Measurements from ENCODE around the gene CCDC34. TPM values are rescaled to one million over a fixed set of nuclear protein-coding genes. Genes with fewer than 3 reads are reported as not detected.

Gene CCDC34, protein sequence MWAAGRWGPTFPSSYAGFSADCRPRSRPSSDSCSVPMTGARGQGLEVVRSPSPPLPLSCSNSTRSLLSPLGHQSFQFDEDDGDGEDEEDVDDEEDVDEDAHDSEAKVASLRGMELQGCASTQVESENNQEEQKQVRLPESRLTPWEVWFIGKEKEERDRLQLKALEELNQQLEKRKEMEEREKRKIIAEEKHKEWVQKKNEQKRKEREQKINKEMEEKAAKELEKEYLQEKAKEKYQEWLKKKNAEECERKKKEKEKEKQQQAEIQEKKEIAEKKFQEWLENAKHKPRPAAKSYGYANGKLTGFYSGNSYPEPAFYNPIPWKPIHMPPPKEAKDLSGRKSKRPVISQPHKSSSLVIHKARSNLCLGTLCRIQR
- 2.8 and 4.8 TPM in 2 replicates for total RNA-seq
- long read RNA-seq, partial matches to known transcripts: 0 of 4 reads
- long read RNA-seq, other reads (novel, unspliced or antisense): 0 of 4 reads

DNA sequence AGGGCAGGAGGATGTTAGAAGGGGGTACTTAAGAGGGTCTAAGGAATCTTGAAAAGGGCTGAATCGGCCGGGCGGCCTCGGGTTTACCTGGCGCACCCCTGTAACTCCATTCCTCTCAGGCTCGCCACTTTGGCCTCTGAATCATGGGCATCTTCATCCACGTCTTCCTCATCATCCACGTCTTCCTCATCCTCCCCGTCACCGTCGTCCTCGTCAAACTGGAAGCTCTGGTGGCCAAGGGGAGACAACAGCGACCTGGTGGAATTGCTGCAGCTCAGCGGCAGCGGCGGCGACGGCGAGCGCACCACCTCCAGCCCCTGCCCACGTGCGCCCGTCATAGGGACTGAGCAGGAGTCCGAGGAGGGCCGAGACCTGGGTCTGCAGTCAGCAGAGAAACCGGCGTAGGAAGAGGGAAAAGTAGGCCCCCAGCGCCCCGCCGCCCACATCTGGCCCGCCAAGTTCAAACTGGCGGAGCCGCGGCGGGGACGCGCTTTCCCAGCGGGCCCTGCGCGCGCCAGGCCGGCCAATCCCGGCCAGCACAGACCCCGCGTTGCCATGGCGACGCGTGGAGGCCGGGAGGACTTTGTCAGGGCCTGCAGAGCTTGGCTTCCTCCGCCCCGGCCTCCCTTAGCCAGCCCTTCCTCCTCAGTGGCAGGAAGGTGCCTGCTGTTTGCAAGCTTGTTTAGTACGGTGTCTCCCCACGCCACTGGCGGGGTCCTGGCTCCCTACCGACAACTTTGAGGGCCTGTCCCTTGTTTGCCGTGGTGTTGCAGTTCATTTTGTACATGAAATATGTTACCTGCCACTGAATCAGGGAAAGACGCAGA lies at the start of gene CCDC34:
Gene CCDC34 (minus strand): TSS at position 467 of the 827 bp plus-strand sequence. CDS start 21 bp downstream, at position 446.
- no peaks in the 10 kb centered on the region for H3K9me3 Mint-ChIP-seq (ENCODE audit: unreplicated experiment)
- DNase-seq (ENCODE audit: extremely low spot score, unreplicated experiment): peak; percentile 96
- TF ChIP-seq, protein P1, sequence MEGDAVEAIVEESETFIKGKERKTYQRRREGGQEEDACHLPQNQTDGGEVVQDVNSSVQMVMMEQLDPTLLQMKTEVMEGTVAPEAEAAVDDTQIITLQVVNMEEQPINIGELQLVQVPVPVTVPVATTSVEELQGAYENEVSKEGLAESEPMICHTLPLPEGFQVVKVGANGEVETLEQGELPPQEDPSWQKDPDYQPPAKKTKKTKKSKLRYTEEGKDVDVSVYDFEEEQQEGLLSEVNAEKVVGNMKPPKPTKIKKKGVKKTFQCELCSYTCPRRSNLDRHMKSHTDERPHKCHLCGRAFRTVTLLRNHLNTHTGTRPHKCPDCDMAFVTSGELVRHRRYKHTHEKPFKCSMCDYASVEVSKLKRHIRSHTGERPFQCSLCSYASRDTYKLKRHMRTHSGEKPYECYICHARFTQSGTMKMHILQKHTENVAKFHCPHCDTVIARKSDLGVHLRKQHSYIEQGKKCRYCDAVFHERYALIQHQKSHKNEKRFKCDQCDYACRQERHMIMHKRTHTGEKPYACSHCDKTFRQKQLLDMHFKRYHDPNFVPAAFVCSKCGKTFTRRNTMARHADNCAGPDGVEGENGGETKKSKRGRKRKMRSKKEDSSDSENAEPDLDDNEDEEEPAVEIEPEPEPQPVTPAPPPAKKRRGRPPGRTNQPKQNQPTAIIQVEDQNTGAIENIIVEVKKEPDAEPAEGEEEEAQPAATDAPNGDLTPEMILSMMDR (IDR thresholded peaks at IDR 0.05): no peak
- no peaks in the 10 kb centered on the region for H3K27me3 Mint-ChIP-seq (ENCODE audit: unreplicated experiment)
- H3K4me1 Mint-ChIP-seq (ENCODE audit: unreplicated experiment): peaks cover 19% of the 10 kb centered on the region
- H3K4me3 Mint-ChIP-seq (ENCODE audit: unreplicated experiment): peak within 1 kb of the TSS; percentile 89
- peaks cover 8% of the 10 kb centered on the region for H3K36me3 Mint-ChIP-seq (ENCODE audit: unreplicated experiment)
- peak within 1 kb of the TSS; percentile 93 for H3K27ac Mint-ChIP-seq (ENCODE audit: unreplicated experiment)

DNA sequence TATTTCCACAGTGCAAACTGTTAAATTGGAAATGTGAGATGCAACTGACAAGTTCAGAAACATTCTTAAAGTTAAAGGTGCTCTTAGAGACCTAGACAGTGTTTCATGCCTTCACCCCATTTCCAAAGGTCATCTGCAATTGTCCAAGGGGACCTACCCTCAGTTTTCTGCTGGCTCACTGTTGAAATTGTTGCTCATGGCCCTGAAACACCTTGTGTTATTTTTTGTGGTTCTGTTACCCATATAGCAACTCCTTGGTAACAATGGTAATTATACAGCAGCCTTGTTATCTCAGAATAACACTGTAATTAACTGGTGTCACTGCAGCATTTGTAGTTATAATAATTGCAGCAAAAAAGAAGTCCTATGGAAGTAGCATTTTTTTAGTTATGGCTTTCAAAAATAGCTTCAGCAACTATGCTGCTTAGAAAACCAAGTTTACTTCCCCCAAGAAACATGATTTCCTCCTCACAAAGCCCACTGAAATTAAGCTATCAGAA lies 49.2 kb upstream of the CCDC34 start:
- Mint-ChIP-seq H3K27ac (ENCODE audit: unreplicated experiment) (no peak overlapping the region), H3K4me3 (ENCODE audit: unreplicated experiment) (no peak overlapping the region), H3K4me1 (ENCODE audit: unreplicated experiment) (peaks cover 40% of the 10 kb centered on the region), H3K27me3 (ENCODE audit: unreplicated experiment) (no peaks in the 10 kb centered on the region), H3K36me3 (ENCODE audit: unreplicated experiment) (peaks cover 7% of the 10 kb centered on the region), H3K9me3 (ENCODE audit: unreplicated experiment) (no peaks in the 10 kb centered on the region)
- no peak for DNase-seq (ENCODE audit: extremely low spot score, unreplicated experiment)
- TF ChIP-seq, protein P1 (IDR thresholded peaks at IDR 0.05): no peak

DNA sequence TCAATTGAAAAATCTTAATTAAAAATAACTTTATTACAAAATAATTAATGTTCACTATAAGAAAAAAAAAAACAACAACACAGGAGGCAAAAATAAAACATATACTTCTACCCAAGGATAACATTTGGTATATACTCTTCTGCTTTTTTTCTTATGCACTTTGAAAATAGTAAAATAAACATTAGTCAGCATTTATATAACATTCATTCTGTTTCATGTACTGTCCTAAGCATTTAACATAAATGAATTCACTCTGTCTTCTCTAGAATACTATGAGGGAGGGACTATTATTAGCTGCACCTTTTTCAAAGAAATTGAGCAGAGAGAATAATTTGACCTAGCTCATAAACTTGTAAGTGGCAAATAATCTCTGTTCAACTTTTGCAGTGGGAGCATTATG lies 48.3 kb upstream of the CCDC34 start:
- Mint-ChIP-seq H3K27me3 (ENCODE audit: unreplicated experiment) (no peaks in the 10 kb centered on the region), H3K4me3 (ENCODE audit: unreplicated experiment) (no peak overlapping the region), H3K9me3 (ENCODE audit: unreplicated experiment) (no peaks in the 10 kb centered on the region), H3K4me1 (ENCODE audit: unreplicated experiment) (peaks cover 37% of the 10 kb centered on the region), H3K27ac (ENCODE audit: unreplicated experiment) (no peak overlapping the region), H3K36me3 (ENCODE audit: unreplicated experiment) (peaks cover 8% of the 10 kb centered on the region)
- no peak for DNase-seq (ENCODE audit: extremely low spot score, unreplicated experiment)
- TF ChIP-seq, protein P1 (IDR thresholded peaks at IDR 0.05): no peak

DNA sequence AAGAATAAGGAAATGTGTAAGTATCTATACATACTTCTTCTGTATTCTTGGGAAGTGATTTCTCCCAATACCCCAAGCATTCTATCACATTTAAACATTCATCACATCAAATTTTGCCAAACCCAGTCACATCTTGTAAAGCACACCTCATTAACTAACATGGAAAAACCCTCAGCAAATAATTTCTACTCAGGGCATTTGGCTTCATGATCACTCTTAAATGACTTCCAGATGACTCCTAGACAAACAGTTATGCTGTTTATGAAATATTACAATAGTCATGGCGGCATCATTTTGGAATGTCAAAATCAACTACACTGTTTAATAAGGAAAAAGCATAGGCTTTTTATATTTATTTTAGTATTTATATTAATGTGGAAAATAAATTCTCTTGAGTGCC lies 47.3 kb upstream of the CCDC34 start:
- no peaks in the 10 kb centered on the region for H3K27me3 Mint-ChIP-seq (ENCODE audit: unreplicated experiment)

More for the DNA sequence above, 47.3 kb upstream of the CCDC34 start:
- H3K4me3 Mint-ChIP-seq (ENCODE audit: unreplicated experiment): no peak overlapping the region
- H3K36me3 Mint-ChIP-seq (ENCODE audit: unreplicated experiment): peaks cover 8% of the 10 kb centered on the region
- DNase-seq (ENCODE audit: extremely low spot score, unreplicated experiment): no peak
- peaks cover 37% of the 10 kb centered on the region for H3K4me1 Mint-ChIP-seq (ENCODE audit: unreplicated experiment)
- TF ChIP-seq, protein P1 (IDR thresholded peaks at IDR 0.05): no peak
- no peak overlapping the region for H3K27ac Mint-ChIP-seq (ENCODE audit: unreplicated experiment)
- H3K9me3 Mint-ChIP-seq (ENCODE audit: unreplicated experiment): no peaks in the 10 kb centered on the region
